GM21723 (cell line): ENCODE measurements around the gene FLAD1.

Experiments used
- ATAC-seq: cut with Tn5 transposase; IDR thresholded peaks from one replicate; pipeline ENCODE4 v1.9.1; 2021; ENCODE audit warnings: mild to moderate bottlenecking, moderate library complexity; ENCODE audit not compliant: unreplicated experiment

The FLAD1 gene

DNA sequence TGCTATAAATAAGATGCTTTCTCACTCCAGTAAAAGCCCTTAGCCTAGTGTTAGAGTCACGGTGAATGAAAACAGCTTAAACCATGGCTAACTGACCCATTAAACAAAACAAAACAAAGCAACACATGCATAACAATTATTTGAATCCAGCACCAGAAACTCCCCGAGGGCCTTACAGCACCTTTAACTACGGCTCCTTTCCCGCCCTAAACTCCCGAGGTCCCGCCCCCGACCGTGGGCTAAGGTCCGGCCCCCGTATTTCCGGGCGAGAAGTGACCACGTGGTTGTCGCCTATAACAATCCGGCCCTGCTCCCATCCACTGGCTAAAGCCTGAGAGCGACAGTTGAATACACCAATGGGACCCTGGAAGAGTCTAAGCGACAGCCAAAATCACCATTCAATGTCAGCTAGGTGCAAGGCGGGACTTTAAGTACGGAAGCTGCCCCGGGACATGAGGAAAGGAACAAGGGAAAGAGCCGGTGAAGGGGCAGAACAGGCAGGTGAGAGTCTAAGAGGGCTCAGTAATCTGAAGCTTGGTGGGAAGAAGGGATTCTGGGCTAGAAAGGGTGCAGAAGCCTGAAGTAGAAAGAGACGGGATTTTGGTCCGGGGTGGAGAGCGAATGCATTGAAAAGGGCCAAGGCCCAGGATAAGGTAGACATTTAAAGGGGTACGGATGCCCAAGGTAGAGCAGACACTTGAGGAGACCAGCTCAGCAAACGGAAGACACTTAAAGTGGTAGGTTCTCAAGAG lies at the start of gene FLAD1:
TSS of gene FLAD1 (plus strand) at position 448 of the 752 bp plus-strand sequence. CDS start 351 bp downstream, outside the sequence.
- peak; percentile 97 for ATAC-seq

DNA sequence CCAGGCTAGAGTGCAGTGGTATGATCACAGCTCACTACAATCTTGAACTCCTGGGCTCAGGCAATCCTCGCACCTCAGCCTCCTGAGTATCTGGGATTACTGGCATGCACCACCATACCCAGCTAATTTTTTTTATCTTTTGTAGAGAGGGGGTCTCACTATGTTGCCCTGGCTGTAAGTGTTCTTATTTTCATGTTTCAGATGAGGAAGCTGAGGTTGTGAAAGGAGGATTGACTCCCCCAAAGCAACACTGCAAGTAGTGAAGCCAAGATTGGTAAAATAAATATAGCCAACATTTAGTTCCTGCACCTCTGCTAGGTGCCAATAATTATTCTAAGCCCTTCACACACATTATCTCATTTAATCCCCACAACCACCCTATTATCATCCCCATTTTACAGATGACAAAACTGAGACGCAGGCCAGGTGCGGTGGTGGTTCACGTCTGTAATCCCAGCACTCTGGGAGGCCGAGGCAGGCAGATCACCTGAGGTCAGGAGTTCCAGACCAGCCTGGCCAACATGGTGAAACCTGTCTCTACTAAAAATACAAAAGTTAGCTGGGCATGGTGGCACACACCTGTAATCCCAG lies 48.7 kb upstream of the FLAD1 start:
- ATAC-seq: no peak

DNA sequence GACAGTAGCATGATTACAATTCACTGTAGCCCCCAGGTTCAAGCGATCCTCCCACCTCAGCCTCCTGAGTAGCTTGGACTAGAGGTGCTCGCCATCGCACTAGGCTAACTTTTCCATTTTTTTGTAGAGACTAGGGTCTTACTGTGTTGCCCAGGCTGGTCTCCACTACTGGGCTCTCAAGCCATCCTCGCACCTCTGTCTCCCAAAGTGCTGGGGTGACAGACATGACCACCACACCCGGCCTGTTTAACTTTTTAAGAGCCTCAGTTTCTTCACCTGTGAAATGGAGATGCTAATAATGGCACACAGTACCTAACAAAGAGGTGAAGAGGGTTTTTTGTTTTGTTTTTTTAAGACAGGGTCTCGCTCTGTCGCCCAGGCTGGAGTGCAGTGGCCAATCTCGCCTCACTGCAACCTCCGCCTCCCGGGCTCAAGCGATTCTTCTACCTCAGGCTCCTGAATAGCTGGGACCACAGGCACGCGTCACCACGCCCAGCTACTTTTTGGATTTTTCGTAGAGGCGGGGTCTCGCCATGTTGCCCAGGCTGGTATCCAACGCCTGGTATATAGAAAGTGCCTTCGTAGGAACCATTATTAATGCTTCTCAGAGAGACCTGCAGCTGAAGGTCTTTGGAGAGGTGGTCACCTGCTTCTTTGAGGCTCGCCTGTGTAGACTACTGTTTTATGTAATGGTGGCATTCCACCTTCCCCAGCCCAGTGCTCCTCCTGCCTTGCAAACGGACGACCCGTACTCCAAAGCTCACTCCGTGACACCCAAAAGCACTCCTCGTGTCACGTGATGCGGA lies 47.2 kb upstream of the FLAD1 start:
- peak; percentile 2 for ATAC-seq

DNA sequence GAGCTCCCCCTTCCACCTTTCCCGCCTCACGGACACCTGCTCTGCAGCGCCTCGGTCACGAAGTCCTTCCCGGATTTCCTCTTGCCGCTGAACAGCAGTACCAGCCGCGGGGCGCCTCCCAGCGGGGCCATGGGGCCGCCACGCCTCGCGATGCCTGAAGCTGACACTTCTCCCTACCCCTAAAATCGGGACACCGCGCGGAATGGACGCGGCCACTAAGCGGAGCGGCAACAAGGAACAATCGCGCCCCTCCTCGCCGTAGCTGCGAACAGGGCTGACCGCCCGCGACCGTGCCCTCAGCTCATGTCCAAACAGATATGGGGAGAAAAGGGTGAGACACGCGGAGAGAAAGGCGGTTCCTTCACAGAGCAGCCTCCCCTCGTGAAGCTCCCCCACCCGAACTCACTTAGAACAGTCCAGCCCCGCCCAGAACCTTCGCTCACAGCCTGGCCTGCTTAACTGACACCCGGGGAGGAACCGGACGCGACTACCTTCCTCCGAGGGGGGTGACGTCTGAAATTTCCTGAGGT lies 46.5 kb upstream of the FLAD1 start, which contains the start of gene PMVK:
TSS of gene PMVK (minus strand) at position 165 of the 530 bp plus-strand sequence. CDS start at position 131, 34 bp downstream.
- peak; percentile 66 for ATAC-seq

DNA sequence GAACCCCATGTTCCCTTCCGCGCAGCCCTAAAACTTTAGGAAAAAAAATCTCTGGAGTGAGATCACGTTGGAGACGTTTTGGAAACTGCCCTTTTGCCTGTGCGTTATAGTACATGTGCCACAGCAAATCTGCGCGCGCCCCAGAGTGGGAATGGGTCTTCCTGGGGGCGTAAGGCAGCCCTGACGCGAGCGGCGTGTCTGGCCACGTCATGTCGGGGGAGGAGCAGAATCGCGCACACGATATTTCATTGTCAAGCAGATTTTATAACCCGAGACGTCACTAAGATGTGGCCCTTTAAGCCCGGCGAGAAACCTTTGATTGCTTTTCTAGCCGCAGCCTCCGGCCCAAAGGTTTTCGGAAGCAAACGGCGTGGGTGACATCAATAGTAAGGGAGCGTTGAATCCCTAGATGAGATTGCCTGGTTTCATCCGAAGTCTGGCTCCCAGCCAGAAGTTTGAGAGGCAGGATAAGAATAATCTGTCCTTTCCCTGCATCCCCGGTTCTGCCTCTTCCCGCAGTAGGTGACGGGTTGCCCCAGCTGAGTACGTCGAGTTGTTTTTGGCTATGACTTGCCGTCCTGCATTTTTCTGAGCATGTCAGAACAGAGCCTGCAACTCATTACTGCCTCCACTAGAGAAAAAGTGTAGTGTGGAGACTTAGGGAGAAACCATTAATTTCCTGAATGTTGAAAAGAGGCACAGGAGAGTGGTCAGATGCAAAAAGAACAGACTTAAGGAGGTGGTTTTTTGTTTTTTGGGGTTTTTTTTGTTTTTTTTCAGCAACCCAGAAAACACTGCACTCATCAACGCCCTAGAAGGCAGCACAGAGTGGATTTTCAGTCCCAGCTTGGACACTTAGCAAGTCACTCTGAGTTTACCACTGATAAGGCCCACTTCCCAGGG lies 45.8 kb upstream of the FLAD1 start:
- peak; percentile 52 for ATAC-seq

DNA sequence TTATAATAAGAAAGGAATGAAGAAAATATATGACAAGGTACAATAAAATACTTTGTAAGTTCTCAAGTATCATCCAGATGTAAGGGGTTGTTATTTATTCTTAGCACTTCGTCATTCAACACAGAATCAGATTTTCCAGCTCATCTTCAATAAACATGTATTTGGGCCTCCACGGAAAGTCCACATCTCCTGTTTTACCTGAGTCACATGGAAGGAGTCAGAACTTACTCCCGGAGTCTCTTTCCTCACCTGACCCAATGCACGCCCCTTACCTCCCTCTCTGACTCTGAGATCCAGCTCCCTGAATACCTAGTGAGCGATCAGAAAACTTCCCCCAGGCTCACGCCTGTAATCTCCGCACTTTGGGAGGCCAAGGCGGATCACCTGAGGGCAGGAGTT lies 45.2 kb upstream of the FLAD1 start:
- no peak for ATAC-seq

DNA sequence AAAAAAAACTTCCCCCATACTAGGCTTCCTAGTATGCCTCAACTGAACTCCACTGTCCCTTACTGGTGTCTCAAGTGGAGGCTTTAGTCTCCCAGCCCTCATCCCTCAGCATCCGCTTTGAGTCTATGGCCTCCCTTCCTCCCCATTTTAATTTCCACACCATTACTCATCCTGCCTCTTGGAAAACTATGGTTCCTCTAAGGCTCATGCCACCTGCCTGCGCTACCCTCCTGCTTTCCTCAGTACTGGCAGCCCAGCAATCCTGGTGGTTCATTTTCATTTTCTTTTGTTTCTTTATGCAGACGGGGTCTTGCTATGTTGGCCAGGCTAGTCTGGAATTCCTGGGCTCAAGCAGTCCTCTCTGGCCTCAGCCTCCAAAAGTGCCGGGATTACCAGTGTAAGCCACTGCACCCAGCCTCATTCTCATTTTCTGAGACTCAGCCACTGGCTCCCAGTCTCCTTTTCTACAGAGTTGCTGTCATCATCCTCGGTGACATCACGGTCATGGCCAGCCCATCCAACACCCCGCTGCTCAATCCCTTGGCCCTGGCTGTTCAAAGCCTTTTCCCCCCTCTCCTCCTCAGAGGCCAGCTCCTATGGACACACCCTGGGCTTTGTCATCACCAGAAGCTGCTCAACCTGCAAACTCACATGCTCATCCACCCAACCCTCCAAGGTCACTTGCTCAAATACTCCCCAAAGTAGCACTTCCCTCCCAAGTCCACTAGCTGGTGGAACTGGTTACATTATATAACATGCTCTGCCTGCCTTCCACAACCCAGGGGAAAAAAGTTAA lies 44.3 kb upstream of the FLAD1 start:
- ATAC-seq: no peak

DNA sequence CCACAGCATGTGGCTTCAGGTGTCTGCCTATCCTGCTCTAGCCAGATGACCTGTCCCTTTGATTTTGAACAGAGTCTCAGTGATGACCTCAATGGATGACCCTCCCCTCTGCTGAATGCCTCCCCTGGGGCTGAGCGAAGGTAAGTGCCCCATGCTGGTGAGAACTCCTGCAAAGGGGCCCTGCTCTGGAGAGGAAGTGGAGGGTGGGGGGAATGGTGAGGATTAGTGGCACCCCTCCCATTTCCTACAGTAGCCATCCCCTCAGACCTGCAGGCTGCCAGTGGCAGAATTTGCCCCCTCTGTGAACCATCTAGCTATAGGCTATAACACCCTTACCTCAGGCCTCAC lies 43.0 kb upstream of the FLAD1 start:
- ATAC-seq: no peak

DNA sequence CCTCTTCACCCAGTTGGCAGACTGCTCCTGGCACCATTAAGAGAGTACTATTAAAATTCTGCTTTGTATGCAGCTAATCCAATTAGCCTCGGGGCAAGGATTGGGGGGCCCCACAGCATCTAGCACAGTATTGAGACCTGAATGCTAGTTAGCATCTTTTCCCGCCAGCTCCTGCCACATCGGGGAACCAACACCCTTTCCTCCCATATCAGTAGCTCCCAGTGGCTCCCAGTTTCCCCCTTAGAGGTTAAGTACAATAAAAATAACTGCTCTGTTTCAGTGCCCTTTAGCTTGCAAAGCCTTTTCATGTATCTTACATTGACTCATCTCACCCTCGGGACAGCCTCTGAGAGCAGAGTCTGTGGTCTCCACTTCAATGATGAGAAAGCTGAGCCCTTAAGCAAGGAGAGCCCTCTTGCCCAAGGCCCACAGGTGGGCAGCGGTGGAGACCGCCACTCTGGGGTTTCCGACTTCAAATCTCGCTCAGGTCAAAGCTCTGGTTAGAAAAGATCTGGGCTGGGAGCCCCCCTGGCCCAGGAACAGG lies 42.4 kb upstream of the FLAD1 start:
- no peak for ATAC-seq

DNA sequence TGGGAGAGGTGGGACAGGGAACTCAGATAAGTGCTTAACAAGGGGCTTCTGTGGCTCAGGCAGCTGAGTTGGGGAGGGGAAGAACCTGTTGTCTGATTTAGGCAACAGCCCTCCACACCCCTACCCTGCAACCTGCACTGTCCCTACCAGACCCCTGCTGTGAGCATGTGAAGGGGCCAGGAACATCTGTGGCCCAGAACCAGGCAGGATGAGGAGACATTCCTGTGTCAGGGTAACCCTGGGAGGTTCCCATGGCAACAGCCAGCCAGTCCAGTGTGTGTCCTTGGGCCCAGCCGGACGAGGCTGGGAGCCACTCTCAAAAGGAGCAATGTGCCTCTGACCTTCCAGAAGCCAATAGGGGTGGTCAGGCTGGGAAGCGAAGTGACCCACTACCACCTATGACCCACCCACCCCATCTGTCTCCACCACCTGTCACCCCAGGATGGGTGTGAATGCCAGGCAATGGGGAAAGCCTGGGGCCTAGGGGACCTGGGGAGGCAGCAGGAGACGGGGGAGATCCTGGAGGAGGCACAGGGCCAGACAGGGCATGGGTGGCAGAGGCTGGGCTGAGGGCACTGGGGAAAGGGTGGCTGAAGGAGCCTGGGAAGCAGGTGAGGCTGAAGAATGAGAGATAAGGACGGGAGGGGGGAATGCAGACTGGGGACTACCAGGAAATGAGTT lies 41.7 kb upstream of the FLAD1 start:
- no peak for ATAC-seq

DNA sequence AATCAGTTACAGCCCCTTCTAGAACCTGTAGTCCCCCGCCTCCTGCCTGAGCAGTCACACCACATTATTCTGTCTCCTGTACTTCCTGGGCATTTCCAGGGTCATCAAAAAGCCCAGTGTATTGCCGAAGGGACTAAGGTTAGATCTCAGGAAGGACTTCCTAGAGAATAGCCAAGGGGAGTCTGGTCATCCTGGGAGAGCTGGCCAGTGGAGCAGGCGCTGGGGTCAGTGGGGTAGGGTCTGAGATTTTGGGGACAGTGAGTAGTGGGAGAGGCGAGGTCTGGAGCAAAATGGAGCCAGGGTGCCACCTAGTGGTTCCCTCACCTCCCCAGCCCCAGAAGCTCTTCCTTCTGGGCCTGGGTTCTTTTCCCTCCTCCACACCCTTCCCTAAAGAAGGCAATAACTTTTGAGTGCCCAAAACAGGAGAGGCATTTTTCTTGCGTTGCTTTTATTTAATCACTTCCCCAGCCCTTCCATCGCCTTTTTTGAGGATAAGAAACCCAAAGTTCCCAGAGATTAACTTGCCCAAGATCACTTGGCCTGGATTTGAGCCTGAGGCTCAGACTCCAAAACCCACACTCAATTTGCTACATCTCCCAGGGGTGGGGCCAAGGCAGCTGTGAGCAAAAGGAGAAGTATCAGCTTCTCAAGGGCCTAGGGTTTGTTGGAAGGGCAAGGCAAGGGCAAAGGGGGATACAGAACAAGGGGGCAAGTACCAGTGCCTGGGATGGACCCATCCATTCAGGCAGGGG lies 39.3 kb upstream of the FLAD1 start:
- no peak for ATAC-seq

DNA sequence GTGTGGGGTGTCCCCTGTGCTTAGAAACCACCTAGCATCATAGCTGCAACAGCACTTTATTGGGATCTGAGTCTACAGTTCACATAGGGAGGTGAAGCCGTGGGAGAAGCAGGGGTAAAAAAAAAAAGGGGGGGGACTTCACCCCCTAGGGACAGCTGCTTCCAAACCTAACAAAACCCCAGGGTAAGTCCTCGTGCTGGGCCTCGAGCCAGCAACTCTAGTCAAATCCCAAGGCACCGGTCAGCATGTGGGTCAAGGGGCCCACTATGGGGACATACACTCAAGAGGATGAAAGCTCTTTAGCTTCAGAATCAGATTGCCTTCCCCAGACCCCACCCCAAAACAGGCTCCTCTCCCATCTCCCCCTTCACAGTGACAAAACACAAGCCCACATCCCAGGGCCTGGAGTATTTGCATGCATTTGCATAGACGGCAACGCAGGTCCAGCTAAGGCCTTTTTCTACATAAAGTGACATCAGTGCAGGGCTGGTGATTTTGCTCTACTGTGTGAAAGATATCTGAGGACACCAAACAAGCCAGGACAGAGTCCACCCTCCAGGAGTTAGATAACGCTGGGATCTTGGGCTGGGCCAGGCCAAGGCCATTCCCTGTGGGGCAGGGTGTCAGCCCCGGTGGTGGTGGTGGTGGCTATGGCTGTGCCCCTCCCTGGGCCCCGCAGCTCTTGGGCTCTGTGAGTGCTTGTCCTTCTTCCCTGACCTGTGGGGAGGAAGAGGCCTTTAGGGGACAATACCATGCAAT lies 38.6 kb upstream of the FLAD1 start:
- no peak for ATAC-seq

DNA sequence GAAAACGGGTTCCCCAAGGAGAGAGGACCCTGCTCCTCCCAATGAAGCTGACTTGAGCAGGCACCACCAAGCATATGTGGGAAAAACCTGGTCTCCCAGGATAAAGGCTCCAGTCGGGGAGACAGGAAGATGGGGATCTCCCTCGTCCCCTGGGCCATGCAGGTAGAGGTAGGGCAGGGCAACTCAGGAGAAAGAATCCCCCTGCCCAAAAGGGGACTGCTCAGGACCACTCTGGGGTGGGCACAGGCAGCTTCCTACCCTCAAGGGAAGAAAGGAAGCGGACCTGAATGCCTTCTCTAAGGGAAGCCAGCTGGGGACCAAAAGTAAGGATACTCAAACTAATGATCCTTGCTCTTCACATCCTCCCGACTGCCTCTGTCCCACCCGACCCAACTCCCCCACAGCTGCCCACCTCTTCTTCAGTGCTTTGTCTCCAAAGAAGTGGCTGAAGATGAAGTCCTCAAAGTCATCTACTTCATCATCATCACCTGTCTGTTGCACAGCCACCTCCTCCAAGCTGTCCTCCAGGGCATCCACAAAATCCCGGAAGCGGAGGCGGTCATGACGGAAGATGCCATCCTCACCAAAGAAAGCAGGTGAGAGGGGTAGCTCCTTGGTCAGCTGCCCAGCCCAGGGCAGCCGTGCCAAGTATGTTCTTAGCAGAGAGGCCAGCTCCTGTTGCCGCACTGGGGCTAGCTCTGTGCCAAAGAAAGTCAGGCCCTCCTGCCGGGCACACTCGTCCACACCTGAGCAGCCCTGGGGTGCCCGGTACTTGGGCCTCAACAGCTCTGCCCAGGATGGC lies 37.8 kb upstream of the FLAD1 start:
- no peak for ATAC-seq

DNA sequence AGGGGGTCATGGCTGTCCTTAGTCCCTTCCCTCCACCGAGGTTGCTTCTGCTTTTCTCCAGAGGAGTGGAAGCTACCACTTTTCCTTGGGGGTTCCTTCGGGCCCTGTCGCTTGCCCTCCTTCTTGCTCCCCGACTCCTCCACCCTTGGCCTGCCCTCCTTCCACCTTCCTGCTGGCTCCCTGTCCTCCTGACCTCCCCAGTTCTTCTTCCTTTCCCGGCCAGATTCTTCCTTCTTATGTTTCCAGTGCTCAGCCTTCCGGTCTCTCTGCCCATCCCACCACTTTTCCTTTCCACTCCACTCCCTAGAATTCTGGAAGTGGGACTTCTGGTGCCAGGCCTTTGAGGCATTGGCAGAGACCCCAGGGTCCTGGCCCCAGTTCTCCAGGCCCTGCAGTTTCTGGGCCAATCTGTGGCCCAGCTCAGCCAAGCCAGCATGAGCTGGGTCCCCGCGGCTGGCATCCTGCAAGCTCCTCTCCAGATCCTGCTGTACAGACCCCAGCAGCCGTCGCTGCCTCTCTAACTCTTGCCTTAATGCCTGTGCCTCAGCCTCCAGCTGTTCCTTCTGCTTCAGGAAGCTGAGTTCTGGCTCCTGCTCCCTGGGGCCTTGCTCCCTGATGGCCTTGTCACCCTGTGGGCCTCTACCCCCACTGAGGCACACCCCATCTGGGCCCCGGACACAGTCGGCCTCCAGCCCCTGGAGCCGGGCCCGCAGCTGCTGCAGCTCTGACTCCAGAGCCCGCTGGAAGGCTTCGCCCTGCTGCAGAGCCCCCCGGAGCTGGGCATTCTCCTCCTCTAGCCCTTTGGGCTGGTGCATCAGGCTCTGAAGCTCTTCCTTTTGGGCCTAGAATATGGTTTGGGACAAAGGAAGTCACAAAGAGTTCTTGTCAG lies 36.9 kb upstream of the FLAD1 start:
- no peak for ATAC-seq

DNA sequence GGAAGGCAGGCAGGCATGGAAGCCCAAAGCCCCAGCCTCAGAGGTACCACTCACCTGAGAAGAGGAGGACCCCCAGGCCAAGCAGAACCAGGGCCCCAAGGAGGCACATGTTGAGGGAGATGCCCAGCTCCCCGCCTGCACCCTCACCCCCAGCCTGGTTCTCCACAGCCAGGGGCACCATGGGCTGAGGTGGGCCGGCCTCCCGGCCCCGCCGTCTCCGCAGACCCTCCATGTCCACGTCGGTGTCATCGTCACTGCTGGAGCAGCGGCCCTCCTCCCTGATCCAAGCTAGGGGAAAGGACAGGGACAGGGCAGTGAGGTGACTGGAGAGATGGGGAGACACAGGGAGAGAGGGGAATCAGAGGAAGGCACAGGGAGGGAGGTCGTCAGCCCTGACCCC lies 35.1 kb upstream of the FLAD1 start:
- no peak for ATAC-seq
